T-helper 1 cell treated with Interleukin-12 subunit alpha and Interleukin-12 subunit beta and Interleukin-4 antibody, amounts not matched to agents 30 ng/mL and 1 ng/mL, for 36 hours (primary cell): ENCODE results near the gene IFI27L2. TPM values are rescaled to one million over a fixed set of nuclear protein-coding genes. Genes with fewer than 3 reads are reported as not detected.

Experiments
- intact Hi-C: fragments of 100-400 bp; cut with micrococcal nuclease; formaldehyde crosslinking; loops from one replicate; pipeline ENCODE4 v1.15.1; 2024
- total RNA-seq: library from RNA; stranded (reverse); gene quantifications from 2 replicates; pipeline ENCODE4 v1.2.3, GENCODE V29; 2022

IFI27L2 gene
- total RNA-seq, 1 donor from 2014 or later = 68.1 TPM

DNA sequence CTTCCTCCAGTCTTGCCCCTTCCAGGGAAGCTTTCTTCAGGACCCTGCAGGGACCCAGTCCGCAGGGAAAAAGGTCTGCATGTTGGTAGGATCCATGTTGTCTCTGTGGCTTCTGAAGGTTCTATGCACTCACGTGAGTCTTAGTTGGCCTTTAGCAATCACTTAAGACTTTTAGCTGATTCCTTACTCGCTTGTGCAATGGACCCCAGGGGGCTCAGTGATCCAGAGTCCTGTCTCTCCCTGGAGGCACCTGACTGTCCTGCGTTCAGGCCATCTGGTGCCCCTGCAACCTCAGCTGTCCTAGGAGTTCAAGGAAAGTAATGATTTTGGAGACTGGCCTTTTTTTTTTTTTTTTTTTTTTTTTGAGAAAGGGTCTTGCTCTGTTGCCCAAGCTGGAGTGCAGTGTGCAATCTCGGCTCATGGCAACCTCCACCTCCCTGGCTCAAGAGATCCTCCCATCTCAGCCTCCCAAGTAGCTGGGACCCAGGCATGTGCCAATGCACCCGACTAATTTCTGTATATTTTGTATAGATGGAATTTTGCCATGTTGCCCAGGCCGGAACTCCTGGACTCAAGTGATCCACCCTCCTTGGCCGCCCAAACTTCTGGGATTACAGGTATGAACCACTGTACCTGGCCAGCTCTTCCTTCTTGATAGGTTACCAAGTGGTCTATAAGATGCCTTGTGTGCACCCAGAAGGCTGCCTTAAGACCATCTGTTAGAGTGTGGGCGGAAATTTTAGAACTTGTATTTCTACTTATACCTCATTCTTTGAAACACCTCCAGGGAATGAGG, 4.6 kb downstream of the IFI27L2 start:
- intact Hi-C loops = no loop called here

DNA sequence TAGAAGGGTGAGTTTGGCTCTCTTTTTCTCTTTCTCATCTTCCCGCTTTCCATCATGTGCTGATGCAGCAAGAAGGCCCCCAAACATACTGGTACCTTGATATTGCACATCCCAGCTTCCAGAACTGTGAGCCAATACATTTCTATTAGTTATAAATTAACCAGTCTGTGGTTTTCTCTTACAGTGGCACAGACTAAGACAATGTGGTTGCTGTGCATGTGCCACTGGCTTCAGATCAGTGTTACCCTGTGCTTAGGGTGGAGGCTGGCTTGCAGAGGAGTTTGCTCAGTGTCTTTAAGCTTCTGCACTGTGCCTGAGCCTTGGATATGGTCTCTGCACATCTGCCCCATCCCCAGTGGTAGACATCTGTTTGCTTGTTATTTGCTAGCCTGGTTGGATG, 5.5 kb downstream of the IFI27L2 start:
- intact Hi-C loops = no loop called here

DNA sequence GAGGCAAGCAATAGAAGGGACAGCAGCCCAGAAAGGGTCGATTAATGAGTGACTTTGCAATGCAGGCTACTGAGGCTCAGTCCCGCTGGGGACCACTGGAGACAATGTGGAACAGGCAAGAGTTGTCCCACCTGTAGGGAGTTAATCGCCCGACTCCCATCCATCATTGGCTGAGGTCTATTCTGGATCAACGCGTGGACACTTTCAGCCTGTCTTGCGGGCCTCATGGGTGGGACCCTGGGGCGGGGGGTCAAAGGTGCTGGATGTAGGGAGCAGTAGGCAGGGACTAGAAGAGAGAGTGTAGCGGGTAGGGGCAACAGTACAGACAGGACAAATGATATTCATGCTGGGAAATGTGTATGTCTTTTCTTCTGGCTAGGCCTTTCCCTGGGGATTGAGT, 6.1 kb downstream of the IFI27L2 start:
- intact Hi-C loops = no loop called here

DNA sequence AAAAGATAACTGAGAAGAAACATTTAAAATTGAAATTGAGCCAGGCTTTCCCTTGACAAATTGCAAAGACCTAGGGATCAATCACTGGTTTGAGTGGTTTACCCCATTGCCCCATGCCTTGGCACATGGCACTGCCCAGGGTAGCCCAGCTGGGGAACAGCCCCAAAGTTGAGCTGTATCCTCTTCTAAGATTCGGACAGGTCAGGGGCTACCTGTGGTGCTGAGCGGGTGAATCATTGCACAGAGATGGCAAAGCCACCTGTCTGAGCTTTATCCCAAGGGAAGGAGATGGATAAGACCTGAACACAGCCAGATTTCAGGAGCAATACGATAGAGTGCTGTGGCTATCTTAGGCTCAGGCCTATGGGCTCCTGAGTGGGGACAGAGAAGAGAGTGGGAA, 7.0 kb downstream of the IFI27L2 start:
- intact Hi-C loops = no loop called here

DNA sequence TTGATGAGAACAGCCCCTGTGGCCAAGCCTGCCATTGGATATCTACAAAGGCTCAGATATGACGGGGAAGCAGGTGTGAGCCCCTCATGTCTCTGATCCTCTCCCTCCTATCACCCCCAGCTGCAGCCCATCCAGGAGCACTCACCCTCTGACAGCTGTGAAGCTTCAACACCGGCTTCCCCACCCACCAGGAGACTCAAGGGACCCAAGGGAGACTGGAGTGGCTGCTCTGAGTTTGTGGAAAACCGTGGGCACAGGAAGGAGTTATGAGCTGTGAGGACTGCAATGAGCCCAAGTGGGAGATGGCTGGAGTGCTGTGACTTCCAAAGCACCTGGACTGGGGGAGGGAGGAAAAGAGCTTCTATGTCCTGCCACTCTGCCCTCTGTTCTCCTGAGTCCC, 7.9 kb downstream of the IFI27L2 start:
- intact Hi-C loops = no loop called here

DNA sequence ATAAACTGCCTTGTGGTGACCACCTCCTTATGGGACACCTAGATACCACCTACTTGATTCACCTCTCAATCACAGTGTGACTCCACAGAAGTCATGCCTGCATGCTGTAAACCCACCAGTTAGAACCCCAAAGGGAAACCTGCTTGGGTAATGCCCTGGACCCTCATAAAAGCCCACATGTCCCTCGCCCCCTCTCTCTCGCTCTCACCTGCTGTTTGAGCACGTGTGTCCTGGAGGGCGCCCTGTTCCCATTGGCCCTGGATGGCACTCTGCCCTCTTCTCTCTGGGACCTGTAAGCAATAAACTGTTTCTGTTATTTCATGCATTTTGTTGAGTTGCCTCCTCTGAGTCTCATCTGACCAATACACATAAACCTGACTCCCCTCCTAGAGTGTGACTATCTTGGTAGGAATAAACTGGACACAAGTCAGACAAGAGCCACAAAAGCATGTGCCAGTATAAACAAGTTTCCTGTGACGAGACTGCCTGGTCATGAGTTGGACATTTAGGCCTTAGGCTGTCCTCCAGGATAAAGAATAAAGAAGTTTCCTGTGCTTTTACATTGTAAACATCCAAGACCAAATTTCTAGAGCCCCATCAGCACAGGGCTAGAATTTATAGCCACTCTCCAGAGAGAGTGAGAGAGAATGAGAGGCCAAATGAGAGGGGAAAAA, 8.6 kb downstream of the IFI27L2 start:
- intact Hi-C loops = no loop called here

DNA sequence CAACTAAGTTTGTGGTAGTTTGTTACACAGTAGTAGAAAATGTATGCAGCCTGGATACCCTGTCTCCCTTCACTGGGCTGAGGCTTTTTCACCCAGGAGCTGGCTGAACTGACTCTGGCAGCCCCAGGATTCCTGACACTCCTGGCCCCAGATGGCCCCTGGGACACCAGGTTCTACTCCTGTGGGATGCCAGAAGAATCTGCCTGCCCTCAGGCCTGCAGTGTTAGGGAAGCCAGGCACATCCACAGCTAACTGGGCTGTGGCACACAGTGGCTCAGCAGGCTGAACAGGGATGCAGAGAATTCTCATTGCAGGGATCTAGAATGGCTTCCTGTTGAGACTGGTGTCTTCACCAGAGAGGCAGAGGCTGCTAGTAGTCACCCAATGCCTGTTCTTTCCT, 10.3 kb downstream of the IFI27L2 start:
- intact Hi-C loops = no loop called here

DNA sequence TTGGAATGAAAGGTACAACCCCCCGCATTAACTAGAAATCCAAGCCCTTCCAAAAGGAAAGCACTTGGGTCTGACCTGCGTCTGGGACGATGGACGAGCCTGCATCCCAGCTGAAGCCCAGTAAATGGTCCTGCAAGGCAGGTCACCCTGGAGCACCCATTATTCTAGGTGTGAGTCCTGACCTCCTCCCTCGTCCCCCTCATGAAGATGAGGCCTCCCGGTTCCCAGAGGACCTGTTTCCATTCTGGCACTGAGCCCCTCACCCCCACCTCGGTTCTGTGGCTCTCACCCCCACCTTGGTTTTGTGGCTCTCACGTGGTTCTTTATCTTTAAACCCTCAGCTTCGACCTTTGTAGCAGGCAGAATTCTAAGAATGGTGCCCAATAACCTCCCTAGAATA, 11.5 kb downstream of the IFI27L2 start:
- intact Hi-C loops = no loop called here

DNA sequence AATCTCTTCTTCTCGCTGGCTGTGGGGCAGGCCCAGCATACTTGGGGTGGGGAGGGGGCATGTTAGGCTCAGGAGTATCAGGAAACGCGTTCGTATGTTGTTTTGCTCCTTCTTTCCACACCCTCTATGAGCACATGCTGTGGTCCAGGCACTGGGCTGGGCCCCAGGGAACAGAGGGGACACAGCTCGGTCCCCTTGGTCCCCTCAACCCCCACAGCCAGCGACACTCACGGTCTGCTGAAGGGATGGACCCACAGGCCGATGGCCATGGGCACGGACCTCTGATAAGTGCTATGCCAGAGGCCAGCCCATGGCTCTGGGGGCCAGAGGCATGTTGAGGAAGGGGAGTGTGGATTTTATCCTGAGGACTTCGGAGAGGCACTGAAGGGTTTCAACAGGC, 12.7 kb downstream of the IFI27L2 start:
- intact Hi-C loops = no loop called here

DNA sequence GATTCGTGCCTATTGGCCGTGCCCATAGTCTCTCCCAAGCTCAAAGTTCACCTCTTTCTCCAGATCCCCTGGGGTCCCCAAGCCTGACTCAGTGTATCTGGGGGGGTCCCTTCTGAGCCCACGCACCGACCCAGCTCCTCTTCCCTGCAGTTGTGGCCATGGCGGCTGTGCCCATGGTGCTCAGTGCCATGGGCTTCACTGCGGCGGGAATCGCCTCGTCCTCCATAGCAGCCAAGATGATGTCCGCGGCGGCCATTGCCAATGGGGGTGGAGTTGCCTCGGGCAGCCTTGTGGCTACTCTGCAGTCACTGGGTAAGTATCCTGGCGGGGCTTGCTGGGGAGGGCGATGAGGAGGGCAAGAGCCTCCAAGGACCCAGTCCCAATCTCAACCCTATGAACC, 13.8 kb downstream of the IFI27L2 start:
- intact Hi-C loops = no loop called here

DNA sequence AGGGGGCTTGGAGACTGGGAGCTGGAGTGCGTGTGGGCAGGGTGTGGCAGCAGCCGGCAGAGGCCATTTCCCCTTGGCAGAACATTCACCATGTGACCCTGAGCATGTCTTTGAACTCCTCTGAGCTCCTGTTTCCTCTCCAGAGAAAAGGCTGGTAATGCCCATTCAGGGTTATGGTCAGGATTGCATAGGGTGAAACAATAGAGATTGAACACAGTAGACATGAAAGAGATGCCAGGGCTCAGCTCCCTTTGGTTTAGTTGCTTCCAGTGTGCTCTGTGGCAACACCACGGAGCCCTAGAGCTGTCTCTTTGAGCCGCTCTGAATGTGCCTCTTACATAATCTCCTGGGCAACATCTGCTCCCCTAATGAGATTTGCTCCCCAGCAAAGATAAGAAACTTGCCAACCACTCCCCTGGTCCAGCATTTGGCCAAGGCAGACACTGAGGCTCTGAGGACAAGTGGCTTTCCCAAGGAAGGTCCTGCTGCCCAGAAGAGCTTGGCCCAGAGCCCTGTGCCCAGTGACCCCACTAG, 14.3 kb downstream of the IFI27L2 start:
- intact Hi-C loops = no loop called here

DNA sequence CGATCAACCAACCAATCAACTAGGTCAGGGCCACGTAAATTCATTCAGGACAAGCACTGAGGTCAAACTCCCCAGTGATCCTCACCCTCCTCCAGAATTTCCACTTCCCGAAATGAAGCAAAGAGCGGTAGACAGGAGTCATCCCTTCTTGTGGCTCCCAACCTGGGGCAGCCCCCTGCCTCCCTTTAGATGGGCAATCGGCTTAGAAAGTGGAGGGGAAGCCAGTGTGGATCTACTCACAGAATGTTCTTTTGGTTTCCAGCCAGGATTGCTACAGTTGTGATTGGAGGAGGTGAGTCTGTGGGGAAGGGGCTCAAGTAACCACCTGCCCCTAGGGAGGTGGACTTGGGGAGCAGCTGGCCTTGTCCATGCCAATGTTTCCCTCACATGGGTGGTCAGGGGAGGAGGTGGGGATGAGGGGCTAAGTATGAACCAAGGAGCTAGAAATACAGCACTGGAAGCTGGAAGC, 14.8 kb downstream of the IFI27L2 start:
- intact Hi-C loops = no loop called here

DNA sequence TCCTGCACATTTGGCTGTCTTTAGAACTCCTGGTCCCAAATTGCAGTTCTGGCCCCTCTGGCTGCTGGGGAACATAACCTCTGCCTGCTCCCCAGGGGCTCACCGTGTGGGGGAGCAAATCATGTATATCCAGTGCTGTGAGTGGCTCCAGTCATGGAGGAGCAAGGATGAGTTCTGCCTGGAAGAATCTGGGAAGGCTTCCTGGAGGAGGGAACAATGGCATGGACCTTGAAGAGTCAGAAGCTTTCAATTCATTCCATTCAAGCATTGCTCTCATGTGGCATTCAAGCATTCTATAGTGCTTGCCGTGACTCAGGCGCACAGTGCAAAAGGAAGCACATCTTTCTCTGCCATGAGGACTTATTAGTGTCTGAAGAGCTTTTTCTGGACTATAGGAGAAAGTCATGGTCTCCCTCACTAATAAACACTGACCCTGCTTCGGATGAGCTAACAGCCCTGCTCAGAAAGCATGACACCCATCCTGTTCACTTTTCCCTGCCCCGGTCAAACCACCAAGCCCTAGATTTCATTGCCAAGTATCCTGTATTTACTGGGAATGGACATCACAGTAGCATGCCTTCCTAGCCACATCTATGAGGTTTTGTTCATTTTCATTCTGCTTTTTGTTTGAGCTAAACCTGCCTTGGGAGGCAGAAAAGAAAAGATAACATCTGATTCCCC, 15.4 kb downstream of the IFI27L2 start:
- intact Hi-C loops = no loop called here

DNA sequence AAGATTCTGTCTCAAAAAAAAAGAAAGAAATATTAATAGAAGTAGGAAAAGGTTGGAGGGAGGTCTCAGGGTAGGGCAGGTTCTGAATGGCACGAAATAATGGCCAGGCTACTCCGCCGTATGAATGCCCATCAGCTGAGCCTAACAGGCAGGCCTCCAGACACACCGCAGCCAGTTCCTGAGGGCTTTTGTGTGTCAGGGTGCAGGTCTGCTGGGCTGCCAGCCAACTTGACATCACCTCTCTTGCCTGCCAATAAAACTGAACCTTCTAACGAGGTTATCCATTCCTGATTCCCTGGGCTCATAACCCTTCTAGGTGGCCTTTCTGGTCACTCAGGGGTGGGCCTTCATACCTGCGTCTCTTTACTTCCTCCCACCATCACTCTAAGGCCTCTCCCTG, 15.9 kb downstream of the IFI27L2 start:
- intact Hi-C loops = no loop called here

DNA sequence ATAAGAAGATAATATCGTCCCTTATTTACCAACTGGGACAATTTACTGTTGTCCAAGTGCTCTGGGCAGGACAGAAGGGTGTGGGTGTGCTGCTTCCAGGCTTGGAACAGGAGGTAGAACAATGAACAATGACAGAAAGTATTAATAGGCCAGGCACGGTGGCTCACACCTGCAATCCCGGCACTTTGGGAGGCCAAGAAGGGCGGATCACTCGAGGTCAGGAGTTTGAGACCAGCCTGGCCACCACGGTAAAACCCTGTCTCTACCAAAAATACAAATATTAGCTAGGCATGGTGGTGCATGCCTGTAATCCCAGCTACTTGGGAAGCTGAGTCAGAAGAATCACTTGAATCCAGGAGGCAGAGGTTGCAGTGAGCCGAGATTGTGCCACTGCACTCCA, 16.3 kb downstream of the IFI27L2 start:
- intact Hi-C loops = no loop called here

DNA sequence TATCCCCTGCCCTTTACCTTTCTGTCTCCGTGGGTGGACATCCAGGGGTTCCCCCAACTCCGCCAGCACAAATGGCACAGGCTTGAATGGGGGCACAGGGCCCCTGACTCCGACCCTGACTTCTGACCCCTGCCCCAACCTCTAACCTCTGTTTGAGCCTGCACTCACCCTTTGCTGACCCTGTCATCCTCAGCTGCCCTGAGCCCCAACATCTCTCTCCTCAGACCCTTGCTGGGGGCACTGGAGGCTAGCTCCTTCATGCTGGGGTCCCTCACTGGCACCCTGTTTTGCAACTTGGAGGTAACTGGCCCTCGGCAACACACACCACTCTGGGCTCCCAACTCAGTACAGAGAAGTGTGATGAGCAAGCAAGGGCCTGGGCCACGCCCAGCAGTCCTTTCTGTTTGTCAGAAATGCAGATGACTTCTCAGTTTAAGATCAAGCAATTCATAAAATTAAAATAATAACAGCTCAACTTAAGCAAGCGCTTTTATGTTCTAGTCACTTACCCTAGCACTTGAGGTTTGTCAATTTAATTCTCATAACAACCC, 16.8 kb downstream of the IFI27L2 start:
- intact Hi-C loops = no loop called here

DNA sequence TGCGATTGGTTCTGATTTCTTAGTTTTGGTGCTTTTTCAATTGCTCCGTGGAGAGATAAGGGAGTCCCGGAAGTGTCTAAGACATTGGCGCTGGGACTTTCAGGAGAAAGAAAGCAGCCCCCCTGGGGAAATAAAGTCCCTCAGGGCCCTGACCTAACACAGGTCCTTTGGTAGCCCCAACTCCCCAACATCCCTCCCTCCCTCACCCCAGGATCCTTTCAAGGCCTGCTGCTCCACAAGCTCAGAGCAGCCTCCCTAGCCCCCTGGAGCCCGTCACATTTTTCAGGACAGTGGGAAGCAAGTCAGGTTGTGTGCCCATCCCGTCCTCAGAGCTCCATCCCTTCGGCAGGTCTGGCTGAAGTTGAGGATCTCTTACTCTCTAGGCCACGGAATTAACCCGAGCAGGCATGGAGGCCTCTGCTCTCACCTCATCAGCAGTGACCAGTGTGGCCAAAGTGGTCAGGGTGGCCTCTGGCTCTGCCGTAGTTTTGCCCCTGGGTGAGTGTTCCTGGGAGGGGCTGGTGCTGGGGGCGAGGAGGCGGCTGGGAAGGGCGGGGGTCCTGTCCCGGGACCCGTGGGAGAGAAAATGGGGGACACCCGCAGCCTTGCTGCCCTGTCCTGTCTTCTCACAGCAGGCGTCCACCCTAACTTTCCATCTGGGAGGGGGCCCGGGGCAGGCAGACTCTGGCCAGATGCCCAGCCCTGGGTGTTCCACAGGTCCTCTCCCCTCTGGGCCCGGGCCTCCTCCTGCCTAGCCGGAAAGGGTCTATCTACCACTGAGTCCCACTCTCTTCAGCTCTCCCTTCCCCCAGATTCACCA, 17.9 kb downstream of the IFI27L2 start:
- intact Hi-C loops = no loop called here

DNA sequence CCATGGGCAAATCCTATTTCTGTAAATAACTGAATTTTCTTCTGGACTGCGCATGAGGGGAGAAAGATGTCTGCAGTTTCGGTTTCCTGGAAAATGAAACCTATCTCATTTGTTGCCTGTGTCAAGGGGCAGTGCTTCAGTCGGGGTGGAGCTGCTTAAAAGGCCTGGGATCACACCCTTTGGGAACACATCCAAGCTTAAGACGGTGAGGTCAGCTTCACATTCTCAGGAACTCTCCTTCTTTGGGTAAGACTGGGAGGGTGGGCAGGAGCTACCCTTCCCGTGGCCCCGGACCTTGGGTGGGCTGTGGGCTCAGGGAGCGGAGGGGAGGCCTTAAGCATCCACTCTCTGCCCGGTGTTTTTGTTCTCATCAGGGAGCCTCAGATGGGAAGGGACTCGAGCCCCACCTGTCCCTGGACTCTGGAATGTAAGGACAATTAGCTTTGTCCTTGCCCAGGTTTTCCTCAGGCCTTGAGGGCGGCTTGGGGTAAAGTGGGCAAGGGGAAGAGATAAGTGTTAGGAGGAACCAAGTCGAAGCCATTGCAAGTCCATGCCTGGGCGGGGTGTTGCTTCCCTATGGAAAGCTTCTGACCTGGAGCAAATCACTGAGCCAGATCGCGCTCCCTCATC, 18.7 kb downstream of the IFI27L2 start, which contains the start of gene IFI27:
Gene IFI27 (plus strand): TSS at position 185 of the 630 bp plus-strand sequence.
- intact Hi-C loops = no loop called here

DNA sequence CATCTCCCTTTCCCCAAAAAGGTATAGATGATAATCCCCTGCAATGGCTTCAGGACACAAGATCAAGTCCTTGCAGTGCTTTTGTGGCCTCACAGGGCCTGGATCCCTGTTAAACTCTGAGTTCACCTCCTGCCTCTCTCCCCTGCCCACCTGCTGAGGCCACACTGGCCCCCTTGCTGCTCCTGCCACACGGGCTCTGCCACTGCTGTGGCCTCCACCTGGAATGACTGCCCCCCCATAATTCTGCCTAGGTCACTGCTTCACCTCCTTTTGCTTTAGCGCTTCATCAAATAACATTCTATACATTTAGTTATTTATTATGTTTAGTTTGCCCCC, 19.5 kb downstream of the IFI27L2 start:
- intact Hi-C loops = no loop called here

DNA sequence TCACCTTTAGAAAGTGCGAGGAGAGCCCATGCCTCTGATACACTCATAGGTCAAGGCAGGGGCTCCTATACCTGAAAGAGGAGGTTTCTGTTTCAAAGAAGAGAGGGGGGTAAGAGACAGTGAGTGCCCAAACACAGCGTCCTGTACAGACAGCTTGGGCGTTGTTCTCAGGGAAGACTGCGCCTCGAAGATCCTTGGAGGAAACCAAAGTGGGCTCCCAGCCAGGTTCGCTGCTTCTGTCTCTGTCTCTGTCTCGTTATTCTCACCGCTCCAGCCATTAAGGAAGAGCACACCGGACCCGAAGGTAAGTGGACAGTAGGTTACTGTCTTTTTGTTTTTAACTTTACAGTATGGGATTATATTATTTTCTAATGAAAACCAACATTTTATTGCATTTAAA, 24.7 kb downstream of the IFI27L2 start:
- intact Hi-C loops = no loop called here
